ENCODE results near the gene SMURF1.

DNA sequence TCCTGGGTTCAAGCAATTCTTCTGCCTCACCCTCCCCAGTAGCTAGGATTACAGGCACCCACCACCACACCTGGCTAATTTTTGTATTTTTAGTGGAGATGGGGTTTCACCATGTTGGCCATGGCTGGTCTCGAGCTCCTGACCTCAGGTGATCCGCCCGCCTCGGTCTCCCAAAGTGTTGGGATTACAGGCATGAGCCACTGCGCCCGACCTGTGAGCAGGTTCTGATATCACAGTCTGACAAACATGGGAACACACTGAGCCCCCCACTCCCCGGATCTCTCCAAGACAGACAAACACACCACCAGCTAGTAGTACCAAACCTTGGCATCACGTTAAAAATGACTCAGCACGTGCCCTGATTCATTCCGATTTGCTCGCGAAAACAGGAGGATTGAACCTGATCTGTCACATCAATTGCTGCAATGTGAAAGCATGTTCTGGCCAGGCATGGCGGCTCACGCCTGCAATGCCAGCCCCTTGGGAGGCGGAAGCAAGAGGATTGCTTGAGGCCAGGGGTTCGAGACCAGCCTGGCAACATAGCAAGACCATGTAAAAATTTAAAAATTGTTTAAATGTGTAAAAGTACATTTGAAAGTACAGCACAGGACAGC, 106.5 kb downstream of the SMURF1 start:
- TF ChIP-seq POLR2A (IDR thresholded peaks at IDR 0.05): no peak
- TF ChIP-seq, protein P1, sequence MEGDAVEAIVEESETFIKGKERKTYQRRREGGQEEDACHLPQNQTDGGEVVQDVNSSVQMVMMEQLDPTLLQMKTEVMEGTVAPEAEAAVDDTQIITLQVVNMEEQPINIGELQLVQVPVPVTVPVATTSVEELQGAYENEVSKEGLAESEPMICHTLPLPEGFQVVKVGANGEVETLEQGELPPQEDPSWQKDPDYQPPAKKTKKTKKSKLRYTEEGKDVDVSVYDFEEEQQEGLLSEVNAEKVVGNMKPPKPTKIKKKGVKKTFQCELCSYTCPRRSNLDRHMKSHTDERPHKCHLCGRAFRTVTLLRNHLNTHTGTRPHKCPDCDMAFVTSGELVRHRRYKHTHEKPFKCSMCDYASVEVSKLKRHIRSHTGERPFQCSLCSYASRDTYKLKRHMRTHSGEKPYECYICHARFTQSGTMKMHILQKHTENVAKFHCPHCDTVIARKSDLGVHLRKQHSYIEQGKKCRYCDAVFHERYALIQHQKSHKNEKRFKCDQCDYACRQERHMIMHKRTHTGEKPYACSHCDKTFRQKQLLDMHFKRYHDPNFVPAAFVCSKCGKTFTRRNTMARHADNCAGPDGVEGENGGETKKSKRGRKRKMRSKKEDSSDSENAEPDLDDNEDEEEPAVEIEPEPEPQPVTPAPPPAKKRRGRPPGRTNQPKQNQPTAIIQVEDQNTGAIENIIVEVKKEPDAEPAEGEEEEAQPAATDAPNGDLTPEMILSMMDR (IDR thresholded peaks at IDR 0.05 in 8 of 11, conservative IDR thresholded peaks at IDR 0.05 in 3 of 11): no peak
